ENCODE results near the gene RBBP5. TPM values are rescaled to one million over a fixed set of nuclear protein-coding genes. Genes with fewer than 3 reads are reported as not detected.
A peak's percentile ranks its signal among the peaks of the same experiment; 100 is the strongest.

The RBBP5 gene
- total and polyA plus RNA-seq, 4 donors: 5.2 to 18.0 (median 9.7) TPM

DNA sequence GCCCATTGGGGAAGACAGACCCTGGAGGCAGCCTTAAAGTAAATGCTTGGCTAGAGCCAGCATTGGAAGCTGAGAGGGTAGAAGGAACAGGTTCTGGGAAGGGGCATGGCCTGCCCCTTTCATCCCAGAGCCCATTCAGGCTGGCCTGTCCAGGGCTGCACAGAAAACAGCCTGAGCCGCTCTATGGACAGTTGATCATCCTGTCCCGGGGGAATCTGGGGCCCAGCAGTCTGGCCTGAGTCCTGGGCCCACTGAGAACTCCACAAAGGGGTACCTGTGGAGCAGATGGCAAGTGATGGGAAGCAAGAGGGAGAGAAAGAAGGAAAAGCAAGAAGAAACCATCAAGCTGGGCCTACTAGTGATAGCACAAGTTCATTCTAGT lies 50.8 kb downstream of the RBBP5 start:
- Histone ChIP-seq H3K27ac (ENCODE audit: low read depth in 1 of 2, low read length in 1 of 2) (no peak overlapping the region), H3K27me3 (ENCODE audit: control insufficient read depth in 3 of 3, insufficient read depth in 3 of 3, low read length in 2 of 3) (no peaks in the 10 kb centered on the region), H3K9ac (ENCODE audit: insufficient read depth in 1 of 2, low read length in 2 of 2) (no peak overlapping the region), H3K36me3 (ENCODE audit: control insufficient read depth in 4 of 4, insufficient read depth in 4 of 4, low read length in 4 of 4) (no peaks in the 10 kb centered on the region), H3K4me3 (no peak overlapping the region), H3K4me1 (ENCODE audit: control insufficient read depth in 5 of 5, insufficient read depth in 5 of 5, low read length in 5 of 5) (peaks cover 0 to 9% (median 0%) of the 10 kb centered on the region in 5 donors), H3K9me3 (ENCODE audit: control insufficient read depth in 4 of 4, insufficient read depth in 3 of 4, low read length in 3 of 4) (no peaks in the 10 kb centered on the region)
- TF ChIP-seq, protein P1, sequence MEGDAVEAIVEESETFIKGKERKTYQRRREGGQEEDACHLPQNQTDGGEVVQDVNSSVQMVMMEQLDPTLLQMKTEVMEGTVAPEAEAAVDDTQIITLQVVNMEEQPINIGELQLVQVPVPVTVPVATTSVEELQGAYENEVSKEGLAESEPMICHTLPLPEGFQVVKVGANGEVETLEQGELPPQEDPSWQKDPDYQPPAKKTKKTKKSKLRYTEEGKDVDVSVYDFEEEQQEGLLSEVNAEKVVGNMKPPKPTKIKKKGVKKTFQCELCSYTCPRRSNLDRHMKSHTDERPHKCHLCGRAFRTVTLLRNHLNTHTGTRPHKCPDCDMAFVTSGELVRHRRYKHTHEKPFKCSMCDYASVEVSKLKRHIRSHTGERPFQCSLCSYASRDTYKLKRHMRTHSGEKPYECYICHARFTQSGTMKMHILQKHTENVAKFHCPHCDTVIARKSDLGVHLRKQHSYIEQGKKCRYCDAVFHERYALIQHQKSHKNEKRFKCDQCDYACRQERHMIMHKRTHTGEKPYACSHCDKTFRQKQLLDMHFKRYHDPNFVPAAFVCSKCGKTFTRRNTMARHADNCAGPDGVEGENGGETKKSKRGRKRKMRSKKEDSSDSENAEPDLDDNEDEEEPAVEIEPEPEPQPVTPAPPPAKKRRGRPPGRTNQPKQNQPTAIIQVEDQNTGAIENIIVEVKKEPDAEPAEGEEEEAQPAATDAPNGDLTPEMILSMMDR (IDR thresholded peaks at IDR 0.05; ENCODE audit: control extremely low read depth, extremely low read depth): no peak
- DNase-seq (peak in 1 of 3 donors; percentile 9), ATAC-seq (ENCODE audit: insufficient read depth, low FRiP score) (no peak)
- 91 to 93% methylated on average over 2 of the region's 2 CpGs for WGBS, 2 donors

DNA sequence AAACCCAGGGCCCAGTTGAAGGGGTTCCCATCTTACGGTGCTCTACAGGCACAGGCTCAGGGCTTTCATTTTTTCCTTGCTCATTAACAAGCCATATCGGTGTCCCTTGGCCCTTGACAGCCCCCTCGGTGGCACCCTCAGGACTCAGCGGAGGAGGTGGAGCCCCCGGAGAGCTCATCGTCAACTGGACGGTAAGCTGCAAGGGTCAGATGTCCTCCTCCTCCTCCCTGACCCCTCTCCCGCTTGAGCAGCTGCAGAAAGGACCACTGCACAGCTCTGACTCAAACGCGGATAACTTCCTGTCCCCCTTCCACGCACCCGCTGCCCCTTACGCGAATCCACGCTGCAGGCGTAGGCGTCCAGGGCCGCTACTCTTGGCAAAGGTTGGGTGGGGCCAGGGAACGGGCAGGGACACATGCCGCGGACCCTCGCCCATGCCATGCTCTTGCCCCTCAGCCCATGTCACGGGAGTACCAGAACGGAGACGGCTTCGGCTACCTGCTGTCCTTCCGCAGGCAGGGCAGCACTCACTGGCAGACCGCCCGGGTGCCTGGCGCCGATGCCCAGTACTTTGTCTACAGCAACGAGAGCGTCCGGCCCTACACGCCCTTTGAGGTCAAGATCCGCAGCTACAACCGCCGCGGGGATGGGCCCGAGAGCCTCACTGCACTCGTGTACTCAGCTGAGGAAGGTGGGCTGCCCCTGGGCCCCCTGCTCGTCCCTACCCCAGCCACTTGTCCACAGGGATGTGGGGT lies 52.2 kb downstream of the RBBP5 start:
- TF ChIP-seq, protein P1 (IDR thresholded peaks at IDR 0.05; ENCODE audit: control extremely low read depth, extremely low read depth): no peak
- Histone ChIP-seq H3K27ac (ENCODE audit: low read depth in 1 of 2, low read length in 1 of 2) (no peak overlapping the region), H3K4me1 (ENCODE audit: control insufficient read depth in 5 of 5, insufficient read depth in 5 of 5, low read length in 5 of 5) (peaks cover 0 to 9% (median 0%) of the 10 kb centered on the region in 5 donors), H3K9me3 (ENCODE audit: control insufficient read depth in 4 of 4, insufficient read depth in 3 of 4, low read length in 3 of 4) (no peaks in the 10 kb centered on the region), H3K27me3 (ENCODE audit: control insufficient read depth in 3 of 3, insufficient read depth in 3 of 3, low read length in 2 of 3) (no peaks in the 10 kb centered on the region), H3K9ac (ENCODE audit: insufficient read depth in 1 of 2, low read length in 2 of 2) (no peak overlapping the region), H3K4me3 (no peak overlapping the region), H3K36me3 (ENCODE audit: control insufficient read depth in 4 of 4, insufficient read depth in 4 of 4, low read length in 4 of 4) (no peaks in the 10 kb centered on the region)
- DNase-seq: peak in 2 of 3 donors; percentile 4 to 6
- WGBS, 2 donors: 83 to 89% methylated on average over 42 of the region's 42 CpGs
- ATAC-seq (ENCODE audit: insufficient read depth, low FRiP score): no peak

DNA sequence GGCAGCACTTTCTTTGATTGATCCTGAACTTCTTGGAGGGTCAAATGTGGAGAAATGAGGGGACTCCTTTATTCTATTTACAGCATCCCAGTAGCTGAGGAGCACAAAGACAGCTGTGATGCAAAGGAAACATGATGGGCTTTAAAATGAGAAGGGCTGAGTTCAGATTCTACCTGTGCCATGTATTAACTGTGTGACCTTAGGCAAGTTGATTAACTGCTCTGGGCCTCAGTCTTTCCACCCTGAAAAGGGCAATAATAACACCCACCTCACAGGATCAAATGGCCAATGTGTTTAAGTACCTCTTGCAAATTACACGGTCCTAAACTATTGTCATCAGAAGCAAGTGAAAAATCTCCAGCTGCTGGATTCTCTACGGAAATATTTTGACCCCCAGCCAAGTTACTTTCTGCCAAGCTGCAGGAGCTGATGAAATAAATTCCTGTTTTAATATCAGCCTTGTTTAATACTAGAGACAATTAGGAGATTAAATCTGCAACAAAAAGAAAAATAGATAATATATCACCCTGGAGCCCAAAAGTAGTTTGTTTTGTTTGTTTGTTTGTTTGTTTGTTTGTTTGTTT lies 53.2 kb downstream of the RBBP5 start:
- H3K36me3 ChIP-seq (ENCODE audit: control insufficient read depth in 4 of 4, insufficient read depth in 4 of 4, low read length in 4 of 4): no peaks in the 10 kb centered on the region

More for the DNA sequence above, 53.2 kb downstream of the RBBP5 start:
- TF ChIP-seq, protein P1 (IDR thresholded peaks at IDR 0.05; ENCODE audit: control extremely low read depth, extremely low read depth): no peak
- DNase-seq: peak; percentile 35 to 73 (median 65)
- Histone ChIP-seq H3K27ac (ENCODE audit: low read depth in 1 of 2, low read length in 1 of 2) (no peak overlapping the region), H3K4me1 (ENCODE audit: control insufficient read depth in 5 of 5, insufficient read depth in 5 of 5, low read length in 5 of 5) (peaks cover 0 to 9% (median 0%) of the 10 kb centered on the region in 5 donors), H3K4me3 (no peak overlapping the region), H3K9ac (ENCODE audit: insufficient read depth in 1 of 2, low read length in 2 of 2) (no peak overlapping the region), H3K27me3 (ENCODE audit: control insufficient read depth in 3 of 3, insufficient read depth in 3 of 3, low read length in 2 of 3) (no peaks in the 10 kb centered on the region), H3K9me3 (ENCODE audit: control insufficient read depth in 4 of 4, insufficient read depth in 3 of 4, low read length in 3 of 4) (no peaks in the 10 kb centered on the region)
- ATAC-seq (ENCODE audit: insufficient read depth, low FRiP score): no peak
- WGBS, 2 donors: 35 to 64% methylated on average over 2 of the region's 2 CpGs
